ENCODE results near the gene ZNF264. TPM values are rescaled to one million over a fixed set of nuclear protein-coding genes. Genes with fewer than 3 reads are reported as not detected.

Gene ZNF264
- total RNA-seq, 1 donor from 2014 or later, result 25.5 TPM

- Histone ChIP-seq H3K9ac (ENCODE audit: low read length) (no peak overlapping the region), H3K4me1 (ENCODE audit: insufficient read depth, low read length) (no peaks in the 10 kb centered on the region), H3K4me3 (ENCODE audit: insufficient read depth, low read depth, low read length) (no peak overlapping the region), H3K4me2 (ENCODE audit: low read length) (no peak overlapping the region), H2AFZ (ENCODE audit: low read depth, low read length) (no peak overlapping the region), H4K20me1 (ENCODE audit: insufficient read depth, low read length) (no peaks in the 10 kb centered on the region), H3K79me2 (ENCODE audit: insufficient read depth, low read length) (no peaks in the 10 kb centered on the region), H3K27ac (ENCODE audit: low read depth, low read length) (no peak overlapping the region), H3K27me3 (ENCODE audit: insufficient read depth, low read length) (no peaks in the 10 kb centered on the region), H3K36me3 (ENCODE audit: insufficient read depth, low read length) (no peaks in the 10 kb centered on the region), H3K9me3 (ENCODE audit: insufficient read depth, low read depth, low read length) (peaks cover 4% of the 10 kb centered on the region)
- DNase-seq (ENCODE audit: low read depth) (no peak), FAIRE-seq (no peak)
- TF ChIP-seq, protein P1, sequence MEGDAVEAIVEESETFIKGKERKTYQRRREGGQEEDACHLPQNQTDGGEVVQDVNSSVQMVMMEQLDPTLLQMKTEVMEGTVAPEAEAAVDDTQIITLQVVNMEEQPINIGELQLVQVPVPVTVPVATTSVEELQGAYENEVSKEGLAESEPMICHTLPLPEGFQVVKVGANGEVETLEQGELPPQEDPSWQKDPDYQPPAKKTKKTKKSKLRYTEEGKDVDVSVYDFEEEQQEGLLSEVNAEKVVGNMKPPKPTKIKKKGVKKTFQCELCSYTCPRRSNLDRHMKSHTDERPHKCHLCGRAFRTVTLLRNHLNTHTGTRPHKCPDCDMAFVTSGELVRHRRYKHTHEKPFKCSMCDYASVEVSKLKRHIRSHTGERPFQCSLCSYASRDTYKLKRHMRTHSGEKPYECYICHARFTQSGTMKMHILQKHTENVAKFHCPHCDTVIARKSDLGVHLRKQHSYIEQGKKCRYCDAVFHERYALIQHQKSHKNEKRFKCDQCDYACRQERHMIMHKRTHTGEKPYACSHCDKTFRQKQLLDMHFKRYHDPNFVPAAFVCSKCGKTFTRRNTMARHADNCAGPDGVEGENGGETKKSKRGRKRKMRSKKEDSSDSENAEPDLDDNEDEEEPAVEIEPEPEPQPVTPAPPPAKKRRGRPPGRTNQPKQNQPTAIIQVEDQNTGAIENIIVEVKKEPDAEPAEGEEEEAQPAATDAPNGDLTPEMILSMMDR (IDR thresholded peaks at IDR 0.05; ENCODE audit: insufficient read depth, low read depth, low read length), result no peak
- no peak for TF ChIP-seq EZH2 (IDR thresholded peaks at IDR 0.05; ENCODE audit: insufficient read depth, low read length)
- Mint-ChIP-seq H3K27me3 (ENCODE audit: low read depth, unreplicated experiment) (no peaks in the 10 kb centered on the region), H3K9me3 (ENCODE audit: unreplicated experiment) (peaks cover 10% of the 10 kb centered on the region), H3K27ac (ENCODE audit: unreplicated experiment) (no peak overlapping the region), H3K4me3 (ENCODE audit: unreplicated experiment) (no peak overlapping the region), H3K4me1 (ENCODE audit: low read depth, unreplicated experiment) (no peaks in the 10 kb centered on the region), H3K36me3 (ENCODE audit: low read depth, unreplicated experiment) (no peaks in the 10 kb centered on the region)
Measured at GRCh38 chr19:57152921-57153320, 38.4 kb upstream of the ZNF264 start.

GRCh38 chr19:57161985-57162539, 29.2 kb upstream of the ZNF264 start:
- FAIRE-seq, result no peak
- H3K36me3 Mint-ChIP-seq (ENCODE audit: low read depth, unreplicated experiment), result no peaks in the 10 kb centered on the region
- H3K27ac Mint-ChIP-seq (ENCODE audit: unreplicated experiment), result no peak overlapping the region
- no peak overlapping the region for H2AFZ ChIP-seq (ENCODE audit: low read depth, low read length)
- H4K20me1 ChIP-seq (ENCODE audit: insufficient read depth, low read length), result no peaks in the 10 kb centered on the region
- H3K9ac ChIP-seq (ENCODE audit: low read length), result no peak overlapping the region
- H3K9me3 Mint-ChIP-seq (ENCODE audit: unreplicated experiment), result peaks cover 11% of the 10 kb centered on the region
- no peak for TF ChIP-seq EZH2 (IDR thresholded peaks at IDR 0.05; ENCODE audit: insufficient read depth, low read length)
- TF ChIP-seq, protein P1 (IDR thresholded peaks at IDR 0.05; ENCODE audit: insufficient read depth, low read depth, low read length), result no peak
- no peaks in the 10 kb centered on the region for H3K4me1 ChIP-seq (ENCODE audit: insufficient read depth, low read length)
- H3K9me3 ChIP-seq (ENCODE audit: insufficient read depth, low read depth, low read length), result peaks cover 2% of the 10 kb centered on the region
- H3K36me3 ChIP-seq (ENCODE audit: insufficient read depth, low read length), result no peaks in the 10 kb centered on the region
- H3K4me1 Mint-ChIP-seq (ENCODE audit: low read depth, unreplicated experiment), result no peaks in the 10 kb centered on the region
- no peaks in the 10 kb centered on the region for H3K27me3 ChIP-seq (ENCODE audit: insufficient read depth, low read length)
- H3K4me3 Mint-ChIP-seq (ENCODE audit: unreplicated experiment), result no peak overlapping the region
- H3K79me2 ChIP-seq (ENCODE audit: insufficient read depth, low read length), result no peaks in the 10 kb centered on the region
- no peak for DNase-seq (ENCODE audit: low read depth)
- H3K27ac ChIP-seq (ENCODE audit: low read depth, low read length), result no peak overlapping the region
- H3K4me2 ChIP-seq (ENCODE audit: low read length), result no peak overlapping the region
- no peaks in the 10 kb centered on the region for H3K27me3 Mint-ChIP-seq (ENCODE audit: low read depth, unreplicated experiment)
- H3K4me3 ChIP-seq (ENCODE audit: insufficient read depth, low read depth, low read length), result no peak overlapping the region

DNA sequence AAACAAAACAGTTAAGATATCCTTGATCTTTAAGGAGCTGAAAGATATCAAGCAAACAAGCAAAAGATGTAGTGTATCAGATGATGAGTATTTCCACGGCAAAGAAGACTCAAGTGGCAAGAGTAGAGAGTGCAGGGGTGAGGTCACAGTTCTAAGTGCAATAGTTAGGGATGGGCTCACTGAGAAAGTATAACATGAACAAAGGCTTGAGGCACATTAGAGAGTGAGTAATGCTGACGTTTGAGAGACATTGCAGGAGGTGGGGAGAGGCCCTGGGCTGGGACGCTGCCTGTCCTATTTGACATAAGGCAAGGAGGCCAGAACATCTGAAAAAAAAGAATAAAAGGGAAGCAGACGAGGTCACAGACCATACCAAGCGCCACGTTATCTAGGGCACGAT, 25.5 kb upstream of the ZNF264 start:
- Histone ChIP-seq H3K4me2 (ENCODE audit: low read length) (no peak overlapping the region), H3K9ac (ENCODE audit: low read length) (no peak overlapping the region), H3K4me3 (ENCODE audit: insufficient read depth, low read depth, low read length) (no peak overlapping the region), H4K20me1 (ENCODE audit: insufficient read depth, low read length) (no peaks in the 10 kb centered on the region), H3K27ac (ENCODE audit: low read depth, low read length) (no peak overlapping the region), H3K79me2 (ENCODE audit: insufficient read depth, low read length) (no peaks in the 10 kb centered on the region), H3K36me3 (ENCODE audit: insufficient read depth, low read length) (no peaks in the 10 kb centered on the region), H2AFZ (ENCODE audit: low read depth, low read length) (no peak overlapping the region), H3K27me3 (ENCODE audit: insufficient read depth, low read length) (no peaks in the 10 kb centered on the region), H3K4me1 (ENCODE audit: insufficient read depth, low read length) (no peaks in the 10 kb centered on the region), H3K9me3 (ENCODE audit: insufficient read depth, low read depth, low read length) (no peaks in the 10 kb centered on the region)
- Mint-ChIP-seq H3K36me3 (ENCODE audit: low read depth, unreplicated experiment) (no peaks in the 10 kb centered on the region), H3K27me3 (ENCODE audit: low read depth, unreplicated experiment) (no peaks in the 10 kb centered on the region), H3K4me1 (ENCODE audit: low read depth, unreplicated experiment) (no peaks in the 10 kb centered on the region), H3K9me3 (ENCODE audit: unreplicated experiment) (peaks cover 11% of the 10 kb centered on the region), H3K4me3 (ENCODE audit: unreplicated experiment) (no peak overlapping the region), H3K27ac (ENCODE audit: unreplicated experiment) (no peak overlapping the region)
- no peak for TF ChIP-seq EZH2 (IDR thresholded peaks at IDR 0.05; ENCODE audit: insufficient read depth, low read length)
- TF ChIP-seq, protein P1 (IDR thresholded peaks at IDR 0.05; ENCODE audit: insufficient read depth, low read depth, low read length), result no peak
- FAIRE-seq, result no peak
- DNase-seq (ENCODE audit: low read depth), result no peak
